ENCODE data around the gene YTHDF2. TPM values are rescaled to one million over a fixed set of nuclear protein-coding genes. Genes with fewer than 3 reads are reported as not detected.

YTHDF2 gene
- total and polyA plus RNA-seq, 3 donors from 2014 or later, result 63.3 to 89.4 (median 69.6) TPM

DNA sequence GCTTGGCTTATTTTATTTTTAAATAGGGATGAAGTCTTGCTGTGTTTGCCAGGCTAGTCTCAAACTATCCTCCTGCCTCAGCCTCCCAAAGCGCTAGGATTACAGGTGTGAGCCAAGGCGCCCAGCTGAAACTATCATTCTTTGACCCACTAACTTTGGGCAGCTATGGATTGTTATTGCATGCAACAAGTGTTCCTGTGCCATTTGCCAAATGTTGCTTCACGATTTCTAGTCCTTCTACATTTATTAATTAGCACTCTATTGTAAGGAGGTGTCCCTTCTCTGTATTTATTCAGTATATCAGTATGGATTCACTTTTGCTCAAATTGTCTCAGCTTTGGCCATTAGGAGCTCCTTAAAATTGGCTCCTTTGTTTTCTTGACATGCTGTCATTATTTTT is 36.4 kb downstream of the YTHDF2 start:
- intact Hi-C loops (cut with DNase I; ENCODE audit: low total_unique reads), result no loop called here
- no peak for DNase-seq
- H3K9me3 ChIP-seq, result no peaks in the 10 kb centered on the region
- TF ChIP-seq, protein P1, sequence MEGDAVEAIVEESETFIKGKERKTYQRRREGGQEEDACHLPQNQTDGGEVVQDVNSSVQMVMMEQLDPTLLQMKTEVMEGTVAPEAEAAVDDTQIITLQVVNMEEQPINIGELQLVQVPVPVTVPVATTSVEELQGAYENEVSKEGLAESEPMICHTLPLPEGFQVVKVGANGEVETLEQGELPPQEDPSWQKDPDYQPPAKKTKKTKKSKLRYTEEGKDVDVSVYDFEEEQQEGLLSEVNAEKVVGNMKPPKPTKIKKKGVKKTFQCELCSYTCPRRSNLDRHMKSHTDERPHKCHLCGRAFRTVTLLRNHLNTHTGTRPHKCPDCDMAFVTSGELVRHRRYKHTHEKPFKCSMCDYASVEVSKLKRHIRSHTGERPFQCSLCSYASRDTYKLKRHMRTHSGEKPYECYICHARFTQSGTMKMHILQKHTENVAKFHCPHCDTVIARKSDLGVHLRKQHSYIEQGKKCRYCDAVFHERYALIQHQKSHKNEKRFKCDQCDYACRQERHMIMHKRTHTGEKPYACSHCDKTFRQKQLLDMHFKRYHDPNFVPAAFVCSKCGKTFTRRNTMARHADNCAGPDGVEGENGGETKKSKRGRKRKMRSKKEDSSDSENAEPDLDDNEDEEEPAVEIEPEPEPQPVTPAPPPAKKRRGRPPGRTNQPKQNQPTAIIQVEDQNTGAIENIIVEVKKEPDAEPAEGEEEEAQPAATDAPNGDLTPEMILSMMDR (IDR thresholded peaks at IDR 0.05), result no peak
- no peak for TF ChIP-seq POLR2A (IDR thresholded peaks at IDR 0.05)
- H3K27ac ChIP-seq, result no peak overlapping the region
- no peaks in the 10 kb centered on the region for H3K27me3 ChIP-seq
- no peaks in the 10 kb centered on the region for H3K36me3 ChIP-seq (ENCODE audit: low read depth, missing control alignments)
- H3K4me1 ChIP-seq, result peaks cover 40% of the 10 kb centered on the region
- no peak overlapping the region for H3K4me3 ChIP-seq
- 81 to 84% methylated on average over 3 of the region's 3 CpGs for WGBS, 2 donors

DNA sequence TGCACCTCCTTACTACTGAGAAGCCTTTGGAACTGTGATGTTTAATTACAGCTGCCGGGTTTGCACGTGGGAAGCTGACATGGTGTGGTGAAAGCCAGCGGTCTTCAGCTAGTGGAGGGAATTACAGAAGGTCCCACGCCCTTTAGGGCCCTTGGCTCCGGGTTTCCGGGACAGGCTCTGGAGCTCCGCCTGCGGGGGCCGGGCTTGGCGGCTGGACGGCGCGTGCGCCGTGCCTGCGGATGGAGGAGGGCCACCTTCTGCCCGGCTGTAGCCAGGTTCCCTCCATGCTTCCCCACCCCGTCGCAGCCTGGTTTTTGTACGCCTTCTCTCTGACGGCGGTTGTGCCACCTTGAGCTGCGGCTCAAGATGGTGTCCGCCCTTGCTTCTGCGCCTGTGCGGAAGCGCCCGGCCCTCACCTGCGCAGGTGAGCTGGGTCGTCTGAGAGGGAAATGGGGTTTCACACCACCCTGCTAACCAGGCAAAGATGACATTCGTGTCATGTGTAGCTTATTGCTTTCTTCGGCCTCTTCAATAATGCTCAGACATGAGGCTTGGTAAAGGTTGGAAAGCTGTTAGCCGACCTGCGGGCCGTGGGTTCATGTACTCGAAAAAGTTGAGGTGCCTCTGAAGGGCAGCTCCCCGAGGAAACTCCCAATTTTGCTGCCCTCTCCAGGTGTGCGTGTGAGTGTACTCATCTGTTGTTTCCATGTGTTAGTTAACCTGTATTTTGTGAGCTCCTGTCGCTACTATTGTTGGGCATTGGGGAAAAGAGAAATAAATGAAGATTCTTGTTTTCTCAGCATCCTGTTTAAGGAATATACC is 38.6 kb downstream of the YTHDF2 start:
- peak overlapping the region; percentile 37 to 61 for H3K4me3 ChIP-seq
- peak; percentile 82 for DNase-seq
- TF ChIP-seq, protein P1 (IDR thresholded peaks at IDR 0.05), result no peak
- TF ChIP-seq POLR2A (IDR thresholded peaks at IDR 0.05), result no peak
- H3K27ac ChIP-seq, result peak overlapping the region in 1 of 2 donors; percentile 33
- peaks cover 35% of the 10 kb centered on the region for H3K4me1 ChIP-seq
- no peaks in the 10 kb centered on the region for H3K36me3 ChIP-seq (ENCODE audit: low read depth, missing control alignments)
- intact Hi-C loops (cut with DNase I; ENCODE audit: low total_unique reads), result no loop called here
- WGBS, 2 donors, result 13 to 15% methylated on average over 30 to 39 of the region's 39 CpGs
- no peaks in the 10 kb centered on the region for H3K27me3 ChIP-seq
- H3K9me3 ChIP-seq, result no peaks in the 10 kb centered on the region

DNA sequence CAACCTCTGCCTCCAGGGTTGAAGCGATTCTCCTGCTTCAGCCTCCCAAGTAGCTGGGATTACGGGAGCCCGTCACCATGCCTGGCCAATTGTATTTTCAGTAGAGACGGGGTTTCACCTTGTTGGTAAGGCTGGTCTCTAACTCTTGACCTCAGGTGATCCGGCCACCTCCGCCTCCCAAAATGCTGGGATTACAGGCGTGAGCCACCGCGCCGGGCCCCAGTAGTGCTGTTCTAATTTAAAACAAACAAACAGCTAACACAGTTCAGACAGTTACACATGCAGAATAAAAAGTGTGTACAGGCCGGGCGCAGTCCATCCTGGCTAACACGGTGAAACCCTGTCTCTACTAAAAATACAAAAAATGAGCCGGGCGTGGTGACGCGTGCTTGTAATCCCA is 39.6 kb downstream of the YTHDF2 start:
- Histone ChIP-seq H3K4me3 (no peak overlapping the region), H3K27ac (no peak overlapping the region), H3K36me3 (ENCODE audit: low read depth, missing control alignments) (no peaks in the 10 kb centered on the region), H3K9me3 (no peaks in the 10 kb centered on the region), H3K4me1 (peaks cover 30% of the 10 kb centered on the region), H3K27me3 (no peaks in the 10 kb centered on the region)
- WGBS, 2 donors, result 60 to 85% methylated on average over 17 of the region's 17 CpGs
- DNase-seq, result no peak
- intact Hi-C loops (cut with DNase I; ENCODE audit: low total_unique reads), result no loop called here
- TF ChIP-seq, protein P1 (IDR thresholded peaks at IDR 0.05), result no peak
- no peak for TF ChIP-seq POLR2A (IDR thresholded peaks at IDR 0.05)

DNA sequence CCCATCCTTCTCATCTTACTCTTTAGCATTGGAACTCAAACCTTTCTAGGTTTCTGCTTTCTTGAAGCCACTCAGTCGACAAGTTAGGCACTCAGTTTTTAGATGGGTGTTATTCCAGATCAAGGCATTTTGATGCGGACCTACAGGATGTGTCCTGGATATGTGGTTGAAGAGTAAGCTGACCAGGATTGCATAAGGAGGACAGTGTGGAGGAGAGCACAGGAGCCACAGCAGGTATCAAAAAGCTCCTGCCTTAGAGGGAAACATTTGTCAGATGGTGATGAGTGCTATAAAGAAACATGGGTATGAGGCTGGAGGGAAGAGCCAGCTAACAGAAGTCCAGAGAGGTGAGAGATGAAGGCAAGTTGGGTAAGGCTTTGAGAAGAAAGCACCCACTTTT is 41.3 kb downstream of the YTHDF2 start:
- no peaks in the 10 kb centered on the region for H3K27me3 ChIP-seq
- WGBS, 2 donors, result 85 to 89% methylated on average over 2 of the region's 2 CpGs
- H3K4me1 ChIP-seq, result peaks cover 37% of the 10 kb centered on the region
- no peaks in the 10 kb centered on the region for H3K9me3 ChIP-seq
- no peak for DNase-seq
- H3K36me3 ChIP-seq (ENCODE audit: low read depth, missing control alignments), result no peaks in the 10 kb centered on the region
- no peak overlapping the region for H3K4me3 ChIP-seq
- intact Hi-C loops (cut with DNase I; ENCODE audit: low total_unique reads), result no loop called here
- TF ChIP-seq, protein P1 (IDR thresholded peaks at IDR 0.05), result no peak
- no peak for TF ChIP-seq POLR2A (IDR thresholded peaks at IDR 0.05)
- no peak overlapping the region for H3K27ac ChIP-seq

Data from testis (tissue), 3 donors.